Measurements from ENCODE around the gene BDP1.

Gene BDP1

GRCh38 chr5:71615809-71616208, 160.4 kb downstream of the BDP1 start:
- no peaks in the 10 kb centered on the region for H3K36me3 ChIP-seq (ENCODE audit: control insufficient read depth, insufficient read depth, low read length)

More at GRCh38 chr5:71615809-71616208, 160.4 kb downstream of the BDP1 start:
- no peak overlapping the region for H3K9ac ChIP-seq (ENCODE audit: low read length)
- no peaks in the 10 kb centered on the region for H3K4me1 ChIP-seq (ENCODE audit: control insufficient read depth, insufficient read depth, low read length)
- H3K27me3 ChIP-seq (ENCODE audit: control insufficient read depth, insufficient read depth, low read length): no peaks in the 10 kb centered on the region
- no peak overlapping the region for H3K4me3 ChIP-seq (ENCODE audit: low read length)
- H3K9me3 ChIP-seq (ENCODE audit: control insufficient read depth, low read length): no peaks in the 10 kb centered on the region

Measured in mucosa of stomach (tissue), 1 donor.